NCI-H1048 (cell line): Measurements from ENCODE around the gene CDNF.
"Not testable (repeated sequence)": the region's sequence is repeated elsewhere in the genome, so short reads cannot be mapped to it uniquely, and the experiment has no call there.

Experiments used
- DNase-seq: peaks from one replicate; lab custom pipeline; 2025; lab: John Stamatoyannopoulos, UW

Gene CDNF

DNA sequence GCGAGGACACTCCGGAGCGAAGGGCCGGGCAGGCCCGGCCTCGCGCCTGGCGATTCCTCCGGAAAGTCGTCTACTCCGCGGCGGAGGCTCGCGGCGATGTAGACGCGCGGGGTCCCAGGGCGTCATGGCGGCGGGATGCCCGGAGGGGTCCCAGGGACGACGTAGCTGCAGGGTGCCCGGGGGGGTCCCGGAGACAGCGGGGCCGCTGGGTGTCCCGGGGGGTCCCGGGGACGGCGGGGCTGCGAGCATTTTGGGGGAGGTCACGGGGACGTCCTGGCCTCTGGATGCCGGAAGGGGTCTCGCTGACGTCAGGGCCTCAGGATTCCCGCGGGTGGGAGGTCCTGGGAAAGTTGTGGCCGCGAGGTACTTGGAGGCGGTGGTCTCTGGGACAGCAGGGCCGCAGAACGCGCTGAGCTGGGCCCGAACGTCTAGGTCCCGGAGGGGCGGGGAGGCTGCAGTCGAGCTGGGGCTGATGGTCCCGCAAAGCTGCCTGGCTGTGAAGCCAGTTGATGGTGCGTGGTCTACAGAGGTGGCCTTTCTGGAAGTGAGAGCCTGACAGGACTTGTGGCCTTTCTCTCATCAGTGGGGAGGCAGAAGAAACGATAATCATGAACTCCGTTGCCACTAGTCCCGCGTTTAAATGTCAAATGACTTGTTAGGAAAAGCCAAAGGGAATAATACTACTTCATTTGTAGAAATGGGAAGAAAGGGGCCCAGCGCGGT is 906 bp upstream of the CDNF start:
- DNase-seq, result no peak

DNA sequence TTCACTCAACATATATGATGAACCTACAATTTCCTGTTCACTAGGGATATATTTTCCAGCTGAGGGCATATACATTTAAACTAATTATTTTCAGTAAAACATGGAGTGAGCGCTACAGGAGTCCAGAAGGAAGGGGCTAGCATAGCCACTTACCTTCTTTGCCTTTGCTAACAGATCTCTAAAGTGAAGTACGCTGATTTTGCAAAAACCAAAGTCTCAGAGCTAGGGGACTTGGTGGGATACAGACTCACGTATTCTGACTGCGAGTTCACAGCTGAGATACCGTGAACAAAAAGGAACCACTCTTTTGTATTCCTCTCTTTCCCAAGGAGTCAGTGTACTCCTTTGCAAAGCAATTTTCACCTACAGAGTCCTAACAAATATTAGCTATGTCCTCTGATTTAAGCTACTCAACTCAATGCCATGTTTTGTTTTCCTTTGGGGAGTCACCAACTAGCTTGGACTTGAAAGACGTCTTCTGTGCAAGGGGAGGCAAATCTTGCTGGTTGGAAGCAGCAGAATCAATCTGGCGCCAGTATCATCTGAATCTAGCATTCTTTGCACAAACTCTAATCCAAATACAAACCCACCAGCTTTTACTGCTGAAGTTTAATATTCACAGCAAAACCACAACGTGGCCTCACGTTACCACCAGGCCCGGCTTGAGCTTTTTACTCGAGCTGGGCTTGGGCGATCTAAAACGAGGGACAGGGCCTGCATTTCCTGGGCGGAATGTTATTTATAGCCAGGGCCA is 657 bp downstream of the CDNF start:
- DNase-seq, result no peak

DNA sequence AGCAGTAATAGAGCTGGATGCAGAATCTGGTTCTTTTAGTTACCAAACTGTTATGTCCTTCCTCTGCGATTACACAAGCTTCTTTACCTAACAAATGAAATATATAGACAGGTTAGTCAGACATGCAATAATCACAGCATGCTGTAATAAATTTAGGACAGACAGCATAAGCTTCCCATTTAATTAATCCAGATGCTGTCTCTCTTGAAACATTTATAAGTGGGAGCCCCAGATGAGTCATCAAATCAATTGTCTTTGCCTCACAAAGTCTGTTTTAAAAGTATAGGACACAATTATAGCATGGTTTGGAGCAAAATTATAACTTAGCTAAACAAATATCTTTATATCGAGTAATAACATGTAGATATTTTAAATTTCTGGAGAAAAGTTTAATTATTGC is 1.6 kb downstream of the CDNF start:
- no peak for DNase-seq

DNA sequence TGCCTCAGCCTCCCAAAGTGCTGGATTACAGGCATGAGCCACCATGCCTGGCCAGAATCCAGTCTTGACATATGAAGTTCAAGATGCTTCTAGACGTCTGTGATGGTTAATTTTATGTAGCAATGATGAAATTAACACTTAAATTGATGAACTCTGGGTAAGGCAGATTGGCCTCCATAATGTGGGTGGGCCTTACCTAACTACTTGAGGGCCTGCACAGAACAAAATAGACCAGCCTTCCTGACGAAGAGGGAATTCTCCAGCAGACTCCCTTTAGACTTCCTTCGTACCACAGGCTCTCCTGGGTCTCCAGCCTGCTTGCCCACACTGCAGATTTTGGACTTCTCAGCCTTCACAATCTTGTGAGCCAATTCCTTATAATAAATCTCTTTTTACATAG is 4.7 kb downstream of the CDNF start:
- no peak for DNase-seq

DNA sequence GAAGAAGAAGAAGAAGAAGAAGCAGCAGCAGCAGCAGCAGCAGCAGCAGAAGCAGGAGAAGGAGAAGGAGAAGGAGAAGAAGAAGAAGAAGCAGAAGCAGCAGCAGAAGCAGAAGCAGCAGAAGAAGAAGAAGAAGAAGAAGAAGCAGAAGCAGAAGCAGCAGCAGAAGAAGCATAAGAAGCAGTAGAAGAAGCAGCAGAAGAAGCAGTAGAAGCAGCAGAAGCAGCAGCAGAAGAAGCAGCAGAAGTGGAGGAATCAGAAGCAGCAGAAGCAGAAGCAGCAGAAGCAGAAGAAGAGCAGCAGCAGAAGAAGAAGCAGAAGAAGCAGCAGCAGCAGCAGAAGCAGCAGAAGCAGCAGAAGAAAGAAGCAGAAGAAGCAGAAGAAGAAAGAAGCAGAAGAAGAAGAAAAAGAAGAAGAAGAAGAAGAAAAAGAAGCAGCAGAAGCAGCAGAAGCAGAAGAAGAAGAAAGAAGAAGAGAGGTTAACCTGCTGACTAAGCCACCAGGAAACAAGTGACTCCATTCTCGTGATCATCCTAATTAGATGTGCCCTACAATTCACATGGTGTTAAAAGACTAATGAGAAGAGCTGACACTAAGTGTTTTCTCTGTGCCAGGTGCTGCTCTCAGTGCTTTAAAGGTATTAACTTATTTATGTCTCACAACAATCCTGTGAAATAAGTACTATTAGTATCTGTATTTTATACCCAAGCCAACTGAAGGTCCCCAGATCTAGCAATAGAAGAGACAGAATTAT is 11.6 kb downstream of the CDNF start:
- DNase-seq, result no peak

- no peak for DNase-seq
Measured at GRCh38 chr10:14823966-14824365, 13.9 kb downstream of the CDNF start.

DNA sequence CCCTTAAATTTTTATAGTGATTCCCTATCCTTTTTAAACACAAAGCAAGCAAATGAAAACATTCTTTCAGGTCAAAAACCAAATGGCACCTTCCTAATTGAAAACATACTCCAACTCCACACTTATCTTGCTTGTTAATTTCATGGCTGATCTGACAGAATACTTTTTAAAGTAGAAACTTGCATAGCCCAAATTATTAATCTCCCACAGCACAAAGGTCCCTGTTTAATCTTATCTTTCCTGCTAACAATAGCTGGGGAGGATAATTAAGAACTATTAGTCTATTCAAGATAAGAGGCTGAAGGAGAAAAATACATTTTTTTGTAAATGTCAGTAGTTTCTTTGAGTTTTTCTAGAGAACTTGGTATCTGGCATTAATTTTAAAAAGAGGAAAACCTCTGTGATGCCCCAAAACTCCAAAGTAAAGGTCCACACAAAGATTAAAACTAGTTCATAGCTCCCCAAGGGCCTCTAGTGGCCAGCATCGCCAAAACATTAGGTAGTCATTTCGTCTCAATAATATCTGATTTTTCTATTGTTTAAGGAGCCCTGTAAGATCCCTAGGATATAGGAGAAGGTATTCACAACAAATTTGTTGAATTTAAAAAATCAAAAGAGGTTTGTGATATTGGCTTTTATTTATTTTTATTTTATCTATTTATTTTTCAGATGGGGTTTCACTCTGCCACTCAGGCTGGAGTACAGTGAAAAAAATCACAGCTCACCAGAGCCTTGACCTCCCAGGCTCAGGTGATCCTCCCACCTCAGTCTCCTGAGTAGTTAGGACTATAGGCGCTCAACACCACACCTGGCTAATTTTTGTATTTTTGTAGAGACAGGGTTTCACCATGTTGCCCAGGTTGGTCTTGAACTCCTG is 14.7 kb downstream of the CDNF start:
- DNase-seq, result no peak

DNA sequence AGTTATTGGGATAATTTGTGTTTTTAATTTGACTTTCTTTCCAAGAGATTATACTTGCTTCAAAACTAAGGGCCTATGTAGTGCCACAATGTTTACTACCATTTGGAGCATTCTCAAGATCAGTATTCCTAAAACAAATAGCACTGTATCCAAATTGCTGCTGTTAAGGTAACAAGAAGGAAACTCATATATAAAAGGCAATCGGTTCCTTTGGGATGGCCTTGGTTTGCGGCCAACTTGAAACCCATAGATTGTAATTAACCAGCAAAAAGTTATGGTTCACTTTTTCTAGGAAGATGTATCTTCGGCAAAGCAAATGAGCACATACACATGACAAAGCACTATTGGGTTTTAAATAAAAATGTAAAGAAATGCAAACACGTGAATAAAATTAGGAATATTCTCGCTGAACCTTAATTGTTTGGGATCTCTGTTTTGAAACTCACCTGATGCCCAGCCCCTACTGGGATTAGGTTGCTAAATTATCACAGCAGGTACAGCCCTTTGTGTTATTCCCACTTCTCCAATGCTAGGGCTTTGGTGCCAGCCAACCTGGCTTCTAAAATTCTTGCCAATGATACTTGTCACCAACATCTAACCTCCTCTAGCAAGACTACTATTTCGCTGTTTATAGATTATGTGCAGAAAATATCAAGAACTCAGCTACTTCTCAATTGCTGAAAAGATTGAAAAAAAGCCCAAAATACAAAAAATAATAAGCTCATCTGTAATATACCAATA is 16.0 kb downstream of the CDNF start:
- DNase-seq, result no peak

DNA sequence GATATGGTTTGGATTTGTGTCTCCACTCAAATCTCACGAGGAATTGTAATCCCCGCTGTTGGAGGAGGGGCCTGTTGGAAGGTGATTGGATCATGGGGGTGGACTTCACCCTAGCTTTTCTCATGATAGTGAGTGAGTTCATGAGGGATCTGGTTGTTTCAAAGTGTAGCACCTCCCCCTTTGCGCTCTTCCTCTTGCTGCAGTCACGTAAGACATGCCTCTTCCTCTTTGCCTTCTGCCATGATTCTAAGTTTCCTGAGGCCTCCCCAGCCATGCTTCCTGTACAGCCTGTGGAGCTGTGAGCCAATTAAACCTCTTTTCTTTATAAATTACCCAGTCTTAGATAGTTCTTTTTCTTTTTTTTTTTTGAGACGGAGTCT is 17.1 kb downstream of the CDNF start:
- DNase-seq, result no peak

GRCh38 chr10:14820010-14820774 is 17.6 kb downstream of the CDNF start:
- no peak for DNase-seq

- not testable (repeated sequence) for DNase-seq
Measured at GRCh38 chr10:14816717-14817116, 21.1 kb downstream of the CDNF start.

DNA sequence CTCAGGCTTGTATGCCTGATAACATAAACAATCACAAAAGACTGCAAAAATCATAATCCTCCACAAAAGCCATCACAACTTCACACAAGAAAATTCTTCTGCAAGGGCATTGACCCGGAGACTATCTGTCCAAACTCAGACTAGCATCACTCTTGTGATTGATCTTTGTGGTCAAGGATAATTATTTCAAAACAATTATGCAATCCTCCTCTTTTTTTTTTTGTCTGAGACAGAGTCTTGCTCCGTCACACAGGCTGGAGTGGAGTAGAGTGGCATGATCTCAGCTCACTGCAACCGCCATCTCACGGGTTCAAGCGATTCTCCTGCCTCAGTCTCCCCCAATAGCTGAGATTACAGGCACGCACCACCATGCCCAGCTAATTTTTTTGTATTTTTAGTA is 22.2 kb downstream of the CDNF start:
- no peak for DNase-seq

- DNase-seq, result no peak
Measured at GRCh38 chr10:14812271-14812670, 25.6 kb downstream of the CDNF start.

GRCh38 chr10:14810969-14811953 is 26.6 kb downstream of the CDNF start:
- no peak for DNase-seq

GRCh38 chr10:14806318-14806717 is 31.5 kb downstream of the CDNF start:
- DNase-seq, result no peak

- no peak for DNase-seq
Measured at GRCh38 chr10:14803827-14804226, 34.0 kb downstream of the CDNF start.

- DNase-seq, result no peak
Measured at GRCh38 chr10:14801723-14802122, 36.1 kb downstream of the CDNF start.

GRCh38 chr10:14800397-14800796 is 37.4 kb downstream of the CDNF start:
- no peak for DNase-seq

GRCh38 chr10:14798636-14799035 is 39.2 kb downstream of the CDNF start:
- no peak for DNase-seq
